DND-41 (cell line): ENCODE results near the gene WTIP.

Experiments
- ATAC-seq: fragments of 200-7000 bp; cut with Tn5 transposase; 3 replicates; pipeline ENCODE4 v1.9.1; 2021; ENCODE audit warnings: low read depth; ENCODE audit not compliant: insufficient read depth
- DNase-seq: peaks from one replicate; pipeline ENCODE4 v3.0.0-alpha.2; 2020
- H2AFZ ChIP-seq: 2 replicates; pipeline ENCODE4 v1.6.0; 2012; ENCODE audit warnings: low read depth, low read length
- H3K27ac ChIP-seq: 2 replicates; pipeline ENCODE4 v1.5.1; 2012; ENCODE audit warnings: low read length, inconsistent platforms
- H3K27me3 ChIP-seq: fragments of 200-600 bp; sonication (generic); 2 replicates; pipeline ENCODE4 v1.6.0; 2012; ENCODE audit warnings: low read length, mild to moderate bottlenecking, inconsistent platforms; ENCODE audit not compliant: insufficient read depth, poor library complexity
- H3K36me3 ChIP-seq: 2 replicates; pipeline ENCODE4 v1.5.1; 2012; ENCODE audit warnings: low read length, inconsistent platforms; ENCODE audit not compliant: insufficient read depth
- H3K4me1 ChIP-seq: 2 replicates; pipeline ENCODE4 v1.5.1; 2012; ENCODE audit warnings: mild to moderate bottlenecking, low read length; ENCODE audit not compliant: insufficient read depth
- H3K4me2 ChIP-seq: 2 replicates; pipeline ENCODE4 v1.6.0; 2012; ENCODE audit warnings: mild to moderate bottlenecking, moderate library complexity, low read length, inconsistent platforms; ENCODE audit not compliant: insufficient read depth
- H3K4me3 ChIP-seq, 2 experiments: fragments of 200-600 bp in 1 of 2; shearing (Covaris generic) in 1 of 2; 2 replicates each; pipeline ENCODE4 v1.5.1; 2012 to 2016; ENCODE audit warnings: inconsistent platforms in 2 of 2, low read length in 2 of 2, mild to moderate bottlenecking in 2 of 2, low read depth in 1 of 2, moderate library complexity in 1 of 2
- H3K79me2 ChIP-seq: 2 replicates; pipeline ENCODE4 v1.6.0; 2012; ENCODE audit warnings: low read length, inconsistent platforms; ENCODE audit not compliant: insufficient read depth
- H3K9ac ChIP-seq: 2 replicates; pipeline ENCODE4 v1.6.0; 2012; ENCODE audit warnings: low read depth, mild to moderate bottlenecking, inconsistent platforms, low read length, moderate library complexity
- H3K9me3 ChIP-seq: 2 replicates; pipeline ENCODE4 v1.5.1; 2012; ENCODE audit warnings: low read length, moderate library complexity, mild to moderate bottlenecking, inconsistent platforms; ENCODE audit not compliant: insufficient read depth, severe bottlenecking
- H4K20me1 ChIP-seq: 2 replicates; pipeline ENCODE4 v1.6.0; 2012; ENCODE audit warnings: low read length; ENCODE audit not compliant: insufficient read depth
- CTCF ChIP-seq: IDR thresholded peaks from 2 replicates; pipeline ENCODE4 v1.5.1; 2012; ENCODE audit warnings: borderline replicate concordance, low read length, moderate library complexity, mild to moderate bottlenecking; ENCODE audit not compliant: poor library complexity, severe bottlenecking; ENCODE audit errors: extremely low read depth
- EZH2 ChIP-seq: IDR thresholded peaks from 3 replicates; pipeline ENCODE4 v1.6.1; 2012; ENCODE audit warnings: borderline replicate concordance, low read depth, mild to moderate bottlenecking, moderate library complexity, low read length, inconsistent platforms; ENCODE audit not compliant: severe bottlenecking

Gene WTIP

GRCh38 chr19:34494601-34495000, 13.0 kb downstream of the WTIP start:
- H2AFZ ChIP-seq: no peak overlapping the region
- H3K4me3 ChIP-seq: no peak overlapping the region
- TF ChIP-seq CTCF: no peak
- TF ChIP-seq EZH2: no peak
- no peak overlapping the region for H3K9ac ChIP-seq
- H4K20me1 ChIP-seq: no peaks in the 10 kb centered on the region
- H3K4me2 ChIP-seq: no peak overlapping the region
- H3K27me3 ChIP-seq: no peaks in the 10 kb centered on the region
- H3K36me3 ChIP-seq: no peaks in the 10 kb centered on the region
- H3K4me1 ChIP-seq: no peaks in the 10 kb centered on the region
- H3K9me3 ChIP-seq: no peaks in the 10 kb centered on the region
- no peak overlapping the region for H3K27ac ChIP-seq
- ATAC-seq (no peak), DNase-seq (no peak)
- no peaks in the 10 kb centered on the region for H3K79me2 ChIP-seq

GRCh38 chr19:34495416-34495815, 13.9 kb downstream of the WTIP start:
- no peaks in the 10 kb centered on the region for H3K9me3 ChIP-seq
- TF ChIP-seq CTCF (no peak), EZH2 (no peak)
- no peaks in the 10 kb centered on the region for H3K36me3 ChIP-seq
- no peak for ATAC-seq
- no peak overlapping the region for H3K9ac ChIP-seq
- H4K20me1 ChIP-seq: no peaks in the 10 kb centered on the region
- no peaks in the 10 kb centered on the region for H3K27me3 ChIP-seq
- H3K4me2 ChIP-seq: no peak overlapping the region
- H3K4me3 ChIP-seq: no peak overlapping the region
- no peak overlapping the region for H2AFZ ChIP-seq
- no peaks in the 10 kb centered on the region for H3K79me2 ChIP-seq
- no peak overlapping the region for H3K27ac ChIP-seq
- H3K4me1 ChIP-seq: no peaks in the 10 kb centered on the region
- no peak for DNase-seq

GRCh38 chr19:34497112-34497805, 15.7 kb downstream of the WTIP start:
- H3K9me3 ChIP-seq: no peaks in the 10 kb centered on the region
- no peak overlapping the region for H3K27ac ChIP-seq
- ATAC-seq (no peak), DNase-seq (no peak)
- H3K79me2 ChIP-seq: no peaks in the 10 kb centered on the region
- H3K27me3 ChIP-seq: no peaks in the 10 kb centered on the region
- H4K20me1 ChIP-seq: no peaks in the 10 kb centered on the region
- H3K36me3 ChIP-seq: no peaks in the 10 kb centered on the region
- H3K9ac ChIP-seq: no peak overlapping the region
- no peak overlapping the region for H3K4me2 ChIP-seq
- peaks cover 5% of the 10 kb centered on the region for H3K4me1 ChIP-seq
- no peak overlapping the region for H2AFZ ChIP-seq
- no peak overlapping the region for H3K4me3 ChIP-seq
- TF ChIP-seq EZH2 (no peak), CTCF (no peak)
